Trophoblast cell (in vitro differentiated cells and primary cell): ENCODE measurements around the gene GRB14.

ENCODE experiments used
- DNase-seq, 2 donors: peaks; one replicate each; pipeline ENCODE4 v3.0.0-alpha.2; 2016
- H2AFZ ChIP-seq: 2 replicates; pipeline ENCODE4 v1.6.1; 2013; ENCODE audit warnings: low read length, moderate library complexity, mild to moderate bottlenecking; ENCODE audit not compliant: insufficient read depth, poor library complexity
- H2AK5ac ChIP-seq: 2 replicates; pipeline ENCODE4 v1.6.1; 2013; ENCODE audit warnings: mild to moderate bottlenecking, low read length
- H2BK120ac ChIP-seq: 2 replicates; pipeline ENCODE4 v1.6.1; 2013; ENCODE audit warnings: low read length, mild to moderate bottlenecking, moderate library complexity; ENCODE audit not compliant: insufficient read depth, poor library complexity
- H2BK12ac ChIP-seq: 2 replicates; pipeline ENCODE4 v1.6.1; 2013; ENCODE audit warnings: mild to moderate bottlenecking, low read length, moderate library complexity
- H2BK5ac ChIP-seq: 2 replicates; pipeline ENCODE4 v1.6.1; 2013; ENCODE audit warnings: low read length, low read depth, moderate library complexity, mild to moderate bottlenecking; ENCODE audit not compliant: poor library complexity
- H3K14ac ChIP-seq: 2 replicates; pipeline ENCODE4 v1.6.1; 2013; ENCODE audit warnings: mild to moderate bottlenecking, low read length
- H3K18ac ChIP-seq: 2 replicates; pipeline ENCODE4 v1.6.1; 2013; ENCODE audit warnings: mild to moderate bottlenecking, low read length
- H3K23ac ChIP-seq: 2 replicates; pipeline ENCODE4 v1.6.1; 2013; ENCODE audit warnings: low read length
- H3K27ac ChIP-seq: 2 replicates; pipeline ENCODE4 v1.5.1; 2013; ENCODE audit warnings: low read depth, mild to moderate bottlenecking, inconsistent platforms, low read length, moderate library complexity
- H3K27me3 ChIP-seq: 2 replicates; pipeline ENCODE4 v1.6.1; 2013; ENCODE audit warnings: inconsistent platforms, mild to moderate bottlenecking, low read length, moderate library complexity; ENCODE audit not compliant: insufficient read depth
- H3K36me3 ChIP-seq, 2 experiments: 1 replicate in 1 of 2; 2 replicates in 1 of 2; pipeline ENCODE4 v1.6.1; 2013; ENCODE audit warnings: low read length in 2 of 2, mild to moderate bottlenecking in 2 of 2, moderate library complexity in 1 of 2; ENCODE audit not compliant: insufficient read depth in 2 of 2, control insufficient read depth in 1 of 2
- H3K4ac ChIP-seq: 2 replicates; pipeline ENCODE4 v1.6.1; 2013; ENCODE audit warnings: low read depth, mild to moderate bottlenecking, low read length, moderate library complexity
- H3K4me1 ChIP-seq, 2 experiments: 1 replicate in 1 of 2; 2 replicates in 1 of 2; pipeline ENCODE4 v1.6.1; 2013; ENCODE audit warnings: low read length in 2 of 2, mild to moderate bottlenecking in 2 of 2, moderate library complexity in 1 of 2; ENCODE audit not compliant: insufficient read depth in 2 of 2, control insufficient read depth in 1 of 2
- H3K4me2 ChIP-seq: 2 replicates; pipeline ENCODE4 v1.6.1; 2013; ENCODE audit warnings: inconsistent platforms, mild to moderate bottlenecking, low read length, moderate library complexity
- H3K4me3 ChIP-seq: 2 replicates; pipeline ENCODE4 v1.5.1; 2013; ENCODE audit warnings: mild to moderate bottlenecking, low read depth, low read length, inconsistent platforms
- H3K79me1 ChIP-seq: one replicate; pipeline ENCODE4 v1.6.1; 2013; ENCODE audit warnings: low read length
- H3K79me2 ChIP-seq: 2 replicates; pipeline ENCODE4 v1.6.1; 2013; ENCODE audit warnings: low read length, mild to moderate bottlenecking; ENCODE audit not compliant: control insufficient read depth, insufficient read depth, poor library complexity
- H3K9ac ChIP-seq: 2 replicates; pipeline ENCODE4 v1.6.1; 2013; ENCODE audit warnings: mild to moderate bottlenecking, low read length
- H3K9me3 ChIP-seq: 2 replicates; pipeline ENCODE4 v1.6.1; 2013; ENCODE audit warnings: low read depth, mild to moderate bottlenecking, control low read depth, inconsistent platforms, low read length; ENCODE audit not compliant: insufficient read depth
- H4K12ac ChIP-seq: 2 replicates; pipeline ENCODE4 v1.6.1; 2013; ENCODE audit warnings: low read depth, mild to moderate bottlenecking, low read length, moderate library complexity
- H4K8ac ChIP-seq: 2 replicates; pipeline ENCODE4 v1.6.1; 2013; ENCODE audit warnings: low read depth, mild to moderate bottlenecking, low read length, moderate library complexity
- H4K91ac ChIP-seq: one replicate; pipeline ENCODE4 v1.6.1; 2013; ENCODE audit warnings: low read depth, mild to moderate bottlenecking, low read length, moderate library complexity
- WGBS: extraction: QIAGEN DNeasy Blood & Tissue Kit; methylation state at CpG from one replicate; pipeline ENCODE4 v1.1.7; 2013; ENCODE audit warnings: missing lambda C conversion rate; ENCODE audit not compliant: insufficient read length, insufficient coverage; ENCODE audit errors: extremely low coverage; 5-methylcytosine and 5-hydroxymethylcytosine counted together

Gene GRB14

GRCh38 chr2:164624316-164624715 lies 3.0 kb upstream of the GRB14 start:
- WGBS = no CpG with 5 or more reads among the region's 2 CpGs
- Histone ChIP-seq H3K4ac (no peak overlapping the region), H3K18ac (no peak overlapping the region)

GRCh38 chr2:164622338-164623106 lies 1.2 kb upstream of the GRB14 start:
- Histone ChIP-seq H3K4me2 (no peak overlapping the region), H3K36me3 (no peaks in the 10 kb centered on the region), H4K91ac (no peak overlapping the region), H3K18ac (no peak overlapping the region), H4K12ac (no peak overlapping the region), H3K4ac (no peak overlapping the region), H3K4me1 (peaks cover 0 to under 1% of the 10 kb centered on the region in 2 experiments), H2BK120ac (no peak overlapping the region), H3K9ac (no peak overlapping the region), H3K27ac (no peak overlapping the region), H3K79me1 (peaks cover 6% of the 10 kb centered on the region), H3K23ac (no peak overlapping the region), H3K27me3 (no peaks in the 10 kb centered on the region), H4K8ac (no peak overlapping the region), H2AFZ (no peak overlapping the region), H2AK5ac (no peak overlapping the region), H3K79me2 (peaks cover 2% of the 10 kb centered on the region), H2BK5ac (no peak overlapping the region), H3K14ac (no peak overlapping the region), H3K9me3 (no peaks in the 10 kb centered on the region), H3K4me3 (no peak overlapping the region), H2BK12ac (no peak overlapping the region)
- no peak for DNase-seq
- no CpG with 5 or more reads among the region's 12 CpGs for WGBS

More at GRCh38 chr2:164624316-164624715, 3.0 kb upstream of the GRB14 start:
- H3K27ac ChIP-seq = no peak overlapping the region
- H4K8ac ChIP-seq = no peak overlapping the region
- H3K4me1 ChIP-seq = no peaks in the 10 kb centered on the region
- H3K14ac ChIP-seq = no peak overlapping the region
- no peak overlapping the region for H2BK120ac ChIP-seq
- H3K36me3 ChIP-seq = no peaks in the 10 kb centered on the region
- H3K79me1 ChIP-seq = peaks cover 6% of the 10 kb centered on the region
- no peak overlapping the region for H2AK5ac ChIP-seq
- H3K79me2 ChIP-seq = peaks cover 2% of the 10 kb centered on the region
- H3K4me2 ChIP-seq = no peak overlapping the region
- no peak overlapping the region for H2BK12ac ChIP-seq
- DNase-seq = no peak
- no peak overlapping the region for H4K12ac ChIP-seq
- H3K27me3 ChIP-seq = no peaks in the 10 kb centered on the region
- no peak overlapping the region for H2AFZ ChIP-seq
- H3K9me3 ChIP-seq = no peaks in the 10 kb centered on the region
- H4K91ac ChIP-seq = no peak overlapping the region
- no peak overlapping the region for H3K9ac ChIP-seq
- H3K23ac ChIP-seq = no peak overlapping the region
- H2BK5ac ChIP-seq = no peak overlapping the region
- H3K4me3 ChIP-seq = no peak overlapping the region

GRCh38 chr2:164621764-164622105 lies 453 bp upstream of the GRB14 start:
- peak overlapping the region; percentile 35 for H4K12ac ChIP-seq
- no peaks in the 10 kb centered on the region for H3K27me3 ChIP-seq
- WGBS = no CpG with 5 or more reads among the region's 13 CpGs
- H3K36me3 ChIP-seq = no peaks in the 10 kb centered on the region
- H2BK12ac ChIP-seq = no peak overlapping the region
- no peak overlapping the region for H3K23ac ChIP-seq
- peak overlapping the region; percentile 21 for H2BK120ac ChIP-seq
- H4K91ac ChIP-seq = peak overlapping the region; percentile 86
- H3K79me1 ChIP-seq = peaks cover 6% of the 10 kb centered on the region
- DNase-seq = peak; percentile 27 to 59
- peaks cover 2% of the 10 kb centered on the region for H3K79me2 ChIP-seq
- no peak overlapping the region for H2AK5ac ChIP-seq
- H3K4me2 ChIP-seq = peak overlapping the region; percentile 68
- H3K9me3 ChIP-seq = no peaks in the 10 kb centered on the region
- H3K14ac ChIP-seq = peak overlapping the region; percentile 59
- peak overlapping the region; percentile 17 for H3K4ac ChIP-seq
- H3K9ac ChIP-seq = peak overlapping the region; percentile 19
- H2BK5ac ChIP-seq = peak overlapping the region; percentile 55
- peak overlapping the region; percentile 48 for H4K8ac ChIP-seq
- H3K27ac ChIP-seq = peak overlapping the region; percentile 30
- peak overlapping the region; percentile 89 for H3K4me3 ChIP-seq
- H3K4me1 ChIP-seq = peaks cover 0 to 2% of the 10 kb centered on the region in 2 experiments
- peak overlapping the region; percentile 68 for H2AFZ ChIP-seq
- H3K18ac ChIP-seq = peak overlapping the region; percentile 25

GRCh38 chr2:164620457-164620856 lies 825 bp downstream of the GRB14 start:
- peak overlapping the region; percentile 70 for H3K4me2 ChIP-seq

More at GRCh38 chr2:164620457-164620856, 825 bp downstream of the GRB14 start:
- Histone ChIP-seq H2AFZ (no peak overlapping the region), H2AK5ac (no peak overlapping the region), H2BK12ac (no peak overlapping the region), H3K27me3 (no peaks in the 10 kb centered on the region), H4K8ac (no peak overlapping the region), H3K79me1 (peaks cover 6% of the 10 kb centered on the region), H3K14ac (no peak overlapping the region), H3K4me3 (peak overlapping the region; percentile 89), H3K4ac (no peak overlapping the region), H2BK5ac (no peak overlapping the region), H4K91ac (no peak overlapping the region), H3K18ac (no peak overlapping the region), H3K9me3 (no peaks in the 10 kb centered on the region), H4K12ac (no peak overlapping the region), H3K79me2 (peaks cover 2% of the 10 kb centered on the region), H3K4me1 (peaks cover 0 to 2% of the 10 kb centered on the region in 2 experiments), H3K23ac (no peak overlapping the region), H3K9ac (no peak overlapping the region), H3K36me3 (no peaks in the 10 kb centered on the region), H2BK120ac (no peak overlapping the region), H3K27ac (no peak overlapping the region)
- DNase-seq = no peak
- no CpG with 5 or more reads among the region's 7 CpGs for WGBS
